DOHH2 (cell line): ENCODE results near the gene CFAP74.

ENCODE experiments used
- H3F3A ChIP-seq: fragments of 200-600 bp; sonication (generic), shearing (Covaris generic); 2 replicates; pipeline ENCODE4 v1.6.0; 2016; ENCODE audit warnings: antibody characterized with exemption, mild to moderate bottlenecking; ENCODE audit not compliant: control insufficient read depth, insufficient read depth
- H3K27ac ChIP-seq: fragments of 200-600 bp; sonication (generic); 2 replicates; pipeline ENCODE4 v1.5.1; 2014; ENCODE audit warnings: low read depth, mild to moderate bottlenecking, low read length, moderate library complexity
- H3K27me3 ChIP-seq: fragments of 200-600 bp; sonication (generic); 2 replicates; pipeline ENCODE4 v1.6.1; 2014; ENCODE audit warnings: mild to moderate bottlenecking, low read length, mixed read lengths; ENCODE audit not compliant: control insufficient read depth
- H3K36me3 ChIP-seq: fragments of 200-600 bp; sonication (generic); 2 replicates; pipeline ENCODE4 v1.6.1; 2014; ENCODE audit warnings: mild to moderate bottlenecking, low read length, moderate library complexity, mixed read lengths; ENCODE audit not compliant: control insufficient read depth
- H3K4me1 ChIP-seq: fragments of 200-600 bp; sonication (generic); 2 replicates; pipeline ENCODE4 v1.6.1; 2014; ENCODE audit warnings: mild to moderate bottlenecking, low read length, mixed read lengths; ENCODE audit not compliant: control insufficient read depth
- H3K4me2 ChIP-seq: fragments of 200-600 bp; sonication (generic); 2 replicates; pipeline ENCODE4 v1.6.0; 2014; ENCODE audit warnings: mild to moderate bottlenecking, low read length, moderate library complexity
- H3K4me3 ChIP-seq: fragments of 200-600 bp; sonication (generic); 2 replicates; pipeline ENCODE4 v1.5.1; 2014; ENCODE audit warnings: mild to moderate bottlenecking, low read length, mixed read lengths
- H3K79me2 ChIP-seq: fragments of 200-600 bp; sonication (generic); 2 replicates; pipeline ENCODE4 v1.6.1; 2014; ENCODE audit warnings: mild to moderate bottlenecking, low read length, mixed read lengths; ENCODE audit not compliant: control insufficient read depth
- H3K9me2 ChIP-seq: fragments of 200-600 bp; sonication (generic); replicated peaks from 2 replicates; pipeline ENCODE4 v1.6.1; 2014; ENCODE audit warnings: mild to moderate bottlenecking, low read length, mixed read lengths; ENCODE audit not compliant: control insufficient read depth
- H3K9me3 ChIP-seq: fragments of 200-600 bp; sonication (generic); 2 replicates; pipeline ENCODE4 v1.6.1; 2014; ENCODE audit warnings: antibody characterized with exemption, low read length, mixed read lengths; ENCODE audit not compliant: control insufficient read depth, insufficient read depth
- H4K20me1 ChIP-seq: fragments of 200-600 bp; sonication (generic); 2 replicates; pipeline ENCODE4 v1.6.0; 2014; ENCODE audit warnings: low read depth, mild to moderate bottlenecking, antibody characterized with exemption, low read length, moderate library complexity; ENCODE audit not compliant: control insufficient read depth, insufficient read depth
- CTCF ChIP-seq: fragments of 200-600 bp; sonication (generic); IDR thresholded peaks from one replicate; pipeline ENCODE4 v1.5.1; 2014; ENCODE audit warnings: antibody characterized with exemption, mild to moderate bottlenecking, low read depth, low read length; ENCODE audit not compliant: poor library complexity, severe bottlenecking
- EZH2phosphoT487 ChIP-seq: fragments of 200-600 bp; sonication (generic); IDR thresholded peaks from 2 replicates; pipeline ENCODE4 v1.6.1; 2017; ENCODE audit warnings: borderline replicate concordance, mild to moderate bottlenecking, antibody characterized with exemption, low read length, moderate library complexity, mixed read lengths

CFAP74 gene

GRCh38 chr1:1942753-1943656 lies 60.6 kb downstream of the CFAP74 start:
- TF ChIP-seq CTCF (no peak), EZH2phosphoT487 (no peak)
- H3K79me2 ChIP-seq = no peaks in the 10 kb centered on the region
- no peaks in the 10 kb centered on the region for H4K20me1 ChIP-seq
- H3K9me3 ChIP-seq = no peaks in the 10 kb centered on the region
- no peak overlapping the region for H3K27ac ChIP-seq
- H3K4me2 ChIP-seq = no peak overlapping the region
- no peaks in the 10 kb centered on the region for H3K9me2 ChIP-seq
- peaks cover 3% of the 10 kb centered on the region; the same call in 1 of the 2 replicates for H3K27me3 ChIP-seq
- H3K4me1 ChIP-seq = peaks cover 4% of the 10 kb centered on the region; the same call in 1 of the 2 replicates
- H3K4me3 ChIP-seq = no peak overlapping the region
- no peaks in the 10 kb centered on the region for H3F3A ChIP-seq
- H3K36me3 ChIP-seq = no peaks in the 10 kb centered on the region

DNA sequence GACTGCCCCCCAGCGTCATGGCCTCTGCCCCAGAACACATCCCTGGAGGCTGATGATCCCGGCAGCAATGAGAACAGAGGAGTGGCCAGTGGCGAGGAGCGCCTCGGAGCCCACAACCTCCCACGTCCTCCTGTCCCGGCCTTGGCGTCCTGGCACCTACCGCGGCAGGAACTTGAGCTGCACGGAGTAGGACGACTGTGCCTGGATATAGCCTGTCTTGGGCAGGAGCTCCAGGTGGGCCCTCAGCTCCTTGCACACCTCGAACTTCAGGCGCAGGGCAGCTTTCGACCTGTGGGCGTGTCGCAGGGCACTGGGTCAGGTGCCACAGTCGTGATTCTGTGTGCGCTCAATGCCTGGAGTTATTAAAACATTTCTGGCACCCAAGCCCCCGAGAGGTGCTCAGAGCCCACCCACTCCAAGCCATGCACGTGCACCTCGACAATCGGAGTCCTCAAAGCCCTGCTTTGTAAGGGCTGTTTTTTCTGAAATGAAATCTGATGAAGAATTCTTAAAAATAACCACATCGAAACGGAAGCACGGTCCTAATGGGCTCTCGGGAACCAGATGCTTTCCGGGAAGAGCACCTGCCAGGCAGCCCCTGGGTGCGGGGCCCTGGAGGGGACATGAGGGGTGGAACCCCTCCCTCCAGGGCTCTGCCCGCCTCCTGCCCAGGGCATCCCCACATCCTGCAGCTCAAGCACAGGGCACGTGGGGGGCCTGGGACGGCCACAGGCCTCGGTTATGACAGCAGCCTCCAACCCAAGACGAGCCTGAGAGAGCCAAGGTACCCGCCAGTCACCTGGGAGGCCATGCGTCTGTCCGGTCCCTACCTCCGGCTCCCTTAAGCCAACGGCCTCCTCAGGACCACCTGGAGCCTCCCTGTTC lies 61.5 kb downstream of the CFAP74 start:
- Histone ChIP-seq H3K36me3 (no peaks in the 10 kb centered on the region), H3K79me2 (no peaks in the 10 kb centered on the region), H4K20me1 (no peaks in the 10 kb centered on the region), H3K4me1 (peaks cover 4% of the 10 kb centered on the region; the same call in 1 of the 2 replicates), H3F3A (no peaks in the 10 kb centered on the region), H3K27me3 (peaks cover 3% of the 10 kb centered on the region; the same call in 1 of the 2 replicates), H3K4me2 (no peak overlapping the region), H3K9me3 (no peaks in the 10 kb centered on the region), H3K4me3 (no peak overlapping the region), H3K27ac (no peak overlapping the region), H3K9me2 (no peaks in the 10 kb centered on the region)
- TF ChIP-seq EZH2phosphoT487 (no peak), CTCF (no peak)

GRCh38 chr1:1941211-1941841 lies 62.3 kb downstream of the CFAP74 start:
- Histone ChIP-seq H3F3A (no peaks in the 10 kb centered on the region), H3K4me3 (no peak overlapping the region), H3K9me2 (no peaks in the 10 kb centered on the region), H3K4me1 (peaks cover 4% of the 10 kb centered on the region; the same call in 1 of the 2 replicates), H3K79me2 (no peaks in the 10 kb centered on the region), H4K20me1 (no peaks in the 10 kb centered on the region), H3K36me3 (no peaks in the 10 kb centered on the region), H3K27me3 (peaks cover 3% of the 10 kb centered on the region; the same call in 1 of the 2 replicates), H3K27ac (no peak overlapping the region), H3K4me2 (no peak overlapping the region), H3K9me3 (no peaks in the 10 kb centered on the region)
- TF ChIP-seq CTCF (no peak), EZH2phosphoT487 (no peak)
